ENCODE results near the gene ZNF169.
"Not testable (repeated sequence)": the region's sequence is repeated elsewhere in the genome, so short reads cannot be mapped to it uniquely, and the experiment has no call there.

DNA sequence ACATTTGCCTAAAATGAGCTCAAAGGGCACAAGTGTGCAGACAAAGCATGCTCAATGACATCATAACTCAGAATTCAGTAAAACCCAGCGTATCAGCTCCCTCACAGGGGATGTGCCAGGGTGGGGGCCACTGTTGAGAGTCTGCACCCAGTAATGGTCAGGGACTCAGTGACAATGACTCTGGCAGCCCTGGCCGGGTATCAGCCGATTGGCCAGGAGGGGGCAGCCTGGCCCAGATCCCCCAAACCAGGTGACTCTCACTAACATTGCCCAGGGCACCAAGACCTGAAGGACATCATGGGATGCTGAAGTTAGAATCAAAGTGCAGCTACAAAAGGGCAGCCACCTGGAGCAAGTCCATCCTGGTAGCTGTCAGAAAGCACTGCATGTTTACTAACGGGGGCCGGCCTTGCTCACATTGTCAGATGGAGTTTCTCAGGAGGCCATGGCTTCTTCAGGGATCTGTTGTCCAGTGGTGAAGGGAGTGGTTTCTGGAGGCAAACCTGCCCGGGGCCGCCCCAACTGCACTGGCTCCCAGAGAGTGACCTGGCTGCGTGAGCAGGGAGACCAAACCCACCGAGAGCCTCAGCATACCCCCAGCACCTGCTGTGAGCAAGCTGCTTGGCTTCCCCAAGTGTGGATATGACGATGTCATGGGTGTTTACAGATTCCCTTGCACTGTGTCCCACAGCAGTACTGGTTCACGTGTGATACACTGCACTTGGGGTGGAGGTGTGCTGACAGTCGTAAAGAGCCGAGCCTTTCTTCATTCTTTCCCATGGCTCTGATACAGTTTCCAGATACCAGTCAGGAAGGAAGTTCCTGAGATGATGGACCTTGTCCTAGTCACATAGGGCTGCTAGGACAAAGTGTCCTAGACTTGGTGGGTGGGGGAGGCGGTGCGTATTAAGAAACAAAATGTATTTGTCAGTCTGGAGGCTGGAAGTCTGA is 56.2 kb downstream of the ZNF169 start:
- TF ChIP-seq, protein P1, sequence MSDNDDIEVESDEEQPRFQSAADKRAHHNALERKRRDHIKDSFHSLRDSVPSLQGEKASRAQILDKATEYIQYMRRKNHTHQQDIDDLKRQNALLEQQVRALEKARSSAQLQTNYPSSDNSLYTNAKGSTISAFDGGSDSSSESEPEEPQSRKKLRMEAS (CRISPR knock-in tag; IDR thresholded peaks at IDR 0.05) = not testable (repeated sequence)
- TF ChIP-seq, protein P2, sequence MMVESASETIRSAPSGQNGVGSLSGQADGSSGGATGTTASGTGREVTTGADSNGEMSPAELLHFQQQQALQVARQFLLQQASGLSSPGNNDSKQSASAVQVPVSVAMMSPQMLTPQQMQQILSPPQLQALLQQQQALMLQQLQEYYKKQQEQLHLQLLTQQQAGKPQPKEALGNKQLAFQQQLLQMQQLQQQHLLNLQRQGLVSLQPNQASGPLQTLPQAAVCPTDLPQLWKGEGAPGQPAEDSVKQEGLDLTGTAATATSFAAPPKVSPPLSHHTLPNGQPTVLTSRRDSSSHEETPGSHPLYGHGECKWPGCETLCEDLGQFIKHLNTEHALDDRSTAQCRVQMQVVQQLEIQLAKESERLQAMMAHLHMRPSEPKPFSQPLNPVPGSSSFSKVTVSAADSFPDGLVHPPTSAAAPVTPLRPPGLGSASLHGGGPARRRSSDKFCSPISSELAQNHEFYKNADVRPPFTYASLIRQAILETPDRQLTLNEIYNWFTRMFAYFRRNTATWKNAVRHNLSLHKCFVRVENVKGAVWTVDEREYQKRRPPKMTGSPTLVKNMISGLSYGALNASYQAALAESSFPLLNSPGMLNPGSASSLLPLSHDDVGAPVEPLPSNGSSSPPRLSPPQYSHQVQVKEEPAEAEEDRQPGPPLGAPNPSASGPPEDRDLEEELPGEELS (CRISPR knock-in tag; IDR thresholded peaks at IDR 0.05) = not testable (repeated sequence)
- TF ChIP-seq JUN (CRISPR knock-in tag; IDR thresholded peaks at IDR 0.05); NR3C1 (CRISPR knock-in tag; conservative IDR thresholded peaks at IDR 0.05; ENCODE audit: low read depth); ATF1 (CRISPR knock-in tag; IDR thresholded peaks at IDR 0.05); TCF7 (CRISPR knock-in tag; IDR thresholded peaks at IDR 0.05; ENCODE audit: low read depth); ELF4 (CRISPR knock-in tag; IDR thresholded peaks at IDR 0.05; ENCODE audit: low read depth); ZNF219 (CRISPR knock-in tag; IDR thresholded peaks at IDR 0.05; ENCODE audit: borderline replicate concordance); NFYB (CRISPR knock-in tag; conservative IDR thresholded peaks at IDR 0.05; ENCODE audit: low read depth): not testable (repeated sequence)
- TF ChIP-seq, protein P3, sequence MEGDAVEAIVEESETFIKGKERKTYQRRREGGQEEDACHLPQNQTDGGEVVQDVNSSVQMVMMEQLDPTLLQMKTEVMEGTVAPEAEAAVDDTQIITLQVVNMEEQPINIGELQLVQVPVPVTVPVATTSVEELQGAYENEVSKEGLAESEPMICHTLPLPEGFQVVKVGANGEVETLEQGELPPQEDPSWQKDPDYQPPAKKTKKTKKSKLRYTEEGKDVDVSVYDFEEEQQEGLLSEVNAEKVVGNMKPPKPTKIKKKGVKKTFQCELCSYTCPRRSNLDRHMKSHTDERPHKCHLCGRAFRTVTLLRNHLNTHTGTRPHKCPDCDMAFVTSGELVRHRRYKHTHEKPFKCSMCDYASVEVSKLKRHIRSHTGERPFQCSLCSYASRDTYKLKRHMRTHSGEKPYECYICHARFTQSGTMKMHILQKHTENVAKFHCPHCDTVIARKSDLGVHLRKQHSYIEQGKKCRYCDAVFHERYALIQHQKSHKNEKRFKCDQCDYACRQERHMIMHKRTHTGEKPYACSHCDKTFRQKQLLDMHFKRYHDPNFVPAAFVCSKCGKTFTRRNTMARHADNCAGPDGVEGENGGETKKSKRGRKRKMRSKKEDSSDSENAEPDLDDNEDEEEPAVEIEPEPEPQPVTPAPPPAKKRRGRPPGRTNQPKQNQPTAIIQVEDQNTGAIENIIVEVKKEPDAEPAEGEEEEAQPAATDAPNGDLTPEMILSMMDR (IDR thresholded peaks at IDR 0.05) = not testable (repeated sequence)
- TF ChIP-seq, protein P4, sequence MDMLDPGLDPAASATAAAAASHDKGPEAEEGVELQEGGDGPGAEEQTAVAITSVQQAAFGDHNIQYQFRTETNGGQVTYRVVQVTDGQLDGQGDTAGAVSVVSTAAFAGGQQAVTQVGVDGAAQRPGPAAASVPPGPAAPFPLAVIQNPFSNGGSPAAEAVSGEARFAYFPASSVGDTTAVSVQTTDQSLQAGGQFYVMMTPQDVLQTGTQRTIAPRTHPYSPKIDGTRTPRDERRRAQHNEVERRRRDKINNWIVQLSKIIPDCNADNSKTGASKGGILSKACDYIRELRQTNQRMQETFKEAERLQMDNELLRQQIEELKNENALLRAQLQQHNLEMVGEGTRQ (CRISPR knock-in tag; IDR thresholded peaks at IDR 0.05) = not testable (repeated sequence)
- TF ChIP-seq, protein P5, sequence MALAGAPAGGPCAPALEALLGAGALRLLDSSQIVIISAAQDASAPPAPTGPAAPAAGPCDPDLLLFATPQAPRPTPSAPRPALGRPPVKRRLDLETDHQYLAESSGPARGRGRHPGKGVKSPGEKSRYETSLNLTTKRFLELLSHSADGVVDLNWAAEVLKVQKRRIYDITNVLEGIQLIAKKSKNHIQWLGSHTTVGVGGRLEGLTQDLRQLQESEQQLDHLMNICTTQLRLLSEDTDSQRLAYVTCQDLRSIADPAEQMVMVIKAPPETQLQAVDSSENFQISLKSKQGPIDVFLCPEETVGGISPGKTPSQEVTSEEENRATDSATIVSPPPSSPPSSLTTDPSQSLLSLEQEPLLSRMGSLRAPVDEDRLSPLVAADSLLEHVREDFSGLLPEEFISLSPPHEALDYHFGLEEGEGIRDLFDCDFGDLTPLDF (CRISPR knock-in tag; IDR thresholded peaks at IDR 0.05) = not testable (repeated sequence)

Data from WTC11 (cell line).